SK-N-SH (cell line): ENCODE data around the gene LRP2BP. TPM values are rescaled to one million over a fixed set of nuclear protein-coding genes. Genes with fewer than 3 reads are reported as not detected.
A peak's percentile ranks its signal among the peaks of the same experiment; 100 is the strongest.

Experiments
- CHD2 ChIP-seq: fragments of 150-350 bp; IDR thresholded peaks from 2 replicates; pipeline ENCODE4 v1.6.1; 2018; ENCODE audit warnings: low read length; ENCODE audit not compliant: partially characterized antibody
- ELF1 ChIP-seq: IDR thresholded peaks from 2 replicates; pipeline ENCODE4 v1.4.0; 2012
- EZH2phosphoT487 ChIP-seq: fragments of 200-600 bp; sonication (generic); IDR thresholded peaks from 2 replicates; pipeline ENCODE4 v1.6.1; 2017; ENCODE audit warnings: low read depth, mixed run types, mild to moderate bottlenecking, antibody characterized with exemption, moderate library complexity, borderline replicate concordance
- FOXJ3 ChIP-seq: sonication (generic); formaldehyde crosslinking; IDR thresholded peaks from 2 replicates; pipeline ENCODE4 v1.5.1; 2020; ENCODE audit warnings: mild to moderate bottlenecking, missing genetic modification reagents
- FOXM1 ChIP-seq: IDR thresholded peaks from 2 replicates; pipeline ENCODE4 v1.4.0; 2012; ENCODE audit warnings: low read depth, mild to moderate bottlenecking
- IRF3 ChIP-seq: fragments of 150-350 bp; IDR thresholded peaks from 2 replicates; pipeline ENCODE4 v1.6.1; 2016; ENCODE audit warnings: mild to moderate bottlenecking, low read depth, low read length
- MEF2A ChIP-seq: IDR thresholded peaks from 2 replicates; pipeline ENCODE4 v1.4.0; 2012; ENCODE audit warnings: low read depth, borderline replicate concordance
- MXI1 ChIP-seq: IDR thresholded peaks from 2 replicates; pipeline ENCODE4 v1.6.1; 2012; ENCODE audit warnings: mild to moderate bottlenecking, low read depth, low read length, improper control_type of control experiment
- NFIC ChIP-seq: IDR thresholded peaks from 2 replicates; pipeline ENCODE4 v1.4.0; 2012; ENCODE audit warnings: borderline replicate concordance
- NRF1 ChIP-seq: IDR thresholded peaks from 2 replicates; pipeline ENCODE4 v1.6.1; 2012; ENCODE audit warnings: low read depth, mild to moderate bottlenecking, low read length
- POLR2AphosphoS5 ChIP-seq: IDR thresholded peaks from 2 replicates; pipeline ENCODE4 v1.6.1; 2012; ENCODE audit warnings: low read depth, low read length
- RAD21 ChIP-seq: IDR thresholded peaks from 2 replicates; pipeline ENCODE4 v1.6.1; 2012; ENCODE audit warnings: mild to moderate bottlenecking, low read length
- RFX5 ChIP-seq: IDR thresholded peaks from 2 replicates; pipeline ENCODE4 v1.6.1; 2012; ENCODE audit warnings: mild to moderate bottlenecking, improper control_type of control experiment, low read length
- RXRA ChIP-seq: IDR thresholded peaks from 2 replicates; pipeline ENCODE4 v1.4.0; 2012; ENCODE audit warnings: low read depth, mild to moderate bottlenecking, borderline replicate concordance
- SIN3A ChIP-seq: IDR thresholded peaks from 2 replicates; pipeline ENCODE4 v1.6.1; 2012; ENCODE audit warnings: low read depth, mild to moderate bottlenecking, low read length, moderate library complexity, borderline replicate concordance
- SMC3 ChIP-seq: IDR thresholded peaks from 2 replicates; pipeline ENCODE4 v1.6.1; 2012; ENCODE audit warnings: low read depth, low read length, improper control_type of control experiment
- USF1 ChIP-seq: IDR thresholded peaks from 2 replicates; pipeline ENCODE4 v1.4.0; 2012; ENCODE audit warnings: low read depth, borderline replicate concordance
- YY1 ChIP-seq: IDR thresholded peaks from 2 replicates; pipeline ENCODE4 v1.4.0; 2012; ENCODE audit warnings: low read depth, mild to moderate bottlenecking
- ZBTB33 ChIP-seq: IDR thresholded peaks from 2 replicates; pipeline ENCODE4 v1.4.0; 2012; ENCODE audit warnings: low read depth, borderline replicate concordance
- polyA plus RNA-seq, 3 experiments: library from polyadenylated mRNA; depleted of rRNA; stranded (reverse); fragments of >200 nt; gene quantifications; 2 replicates each; pipeline ENCODE4 v1.2.3, GENCODE V29; 2012

Gene LRP2BP
- polyA plus RNA-seq, 1 of the 3 experiments (the other 2 are of a cell fraction), result 0.30 TPM

GRCh38 chr4:185343726-185344581 lies 51.8 kb downstream of the LRP2BP start (continued):
- TF ChIP-seq SIN3A (0 out of 2 replicates have a peak, but pooled peaks have one; percentile 73), ELF1 (no peak), RXRA (peak; percentile 64; the same call in 1 of the 2 replicates), FOXM1 (peak; percentile 88), POLR2AphosphoS5 (peak; percentile 59; the same call in 1 of the 2 replicates), YY1 (no peak), MXI1 (peak; percentile 86; the same call in 1 of the 2 replicates), IRF3 (no peak), FOXJ3 (peak; percentile 88; the same call in 1 of the 2 replicates), CHD2 (peak; percentile 86), USF1 (peak; percentile 33; the same call in 1 of the 2 replicates), NRF1 (no peak), EZH2phosphoT487 (no peak), MEF2A (peak; percentile 55; the same call in 1 of the 2 replicates), RFX5 (no peak; the same call in 1 of the 2 replicates), RAD21 (no peak), SMC3 (no peak), ZBTB33 (peak; percentile 68; the same call in 1 of the 2 replicates), NFIC (peak; percentile 78)
